T-helper 2 cell (primary cell): ENCODE results near the gene WDR55.
"Not testable (repeated sequence)": the region's sequence is repeated elsewhere in the genome, so short reads cannot be mapped to it uniquely, and the experiment has no call there.

ENCODE experiments used
- DNase-seq, 5 experiments: peaks; one replicate each; pipeline versions ENCODE4 v3.0.0 to v3.0.0-alpha.2; 2012 to 2022
- total RNA-seq, 2 donors: gene quantifications; one replicate each; lab custom pipeline; 2026; lab: John Stamatoyannopoulos, UW

The WDR55 gene
- 81.1 to 90.1 reads per million in 2 donors for total RNA-seq

GRCh38 chr5:140664359-140665119 lies at the start of gene WDR55:
Gene WDR55, plus strand, starts transcription at chr5:140664904. Its CDS starts 9 bp downstream, at chr5:140664913.
- peak; percentile 90 to 97 (median 95) for DNase-seq

- no peak for DNase-seq
Observed at GRCh38 chr5:140622301-140622700, 42.4 kb upstream of the WDR55 start.

GRCh38 chr5:140623061-140623460 lies 41.6 kb upstream of the WDR55 start:
- DNase-seq = not testable (repeated sequence)

- not testable (repeated sequence) for DNase-seq
Observed at GRCh38 chr5:140624886-140625285, 39.8 kb upstream of the WDR55 start.

GRCh38 chr5:140627972-140628371 lies 36.7 kb upstream of the WDR55 start:
- no peak for DNase-seq

- no peak for DNase-seq
Observed at GRCh38 chr5:140628711-140629110, 36.0 kb upstream of the WDR55 start.

GRCh38 chr5:140630292-140631035 lies 34.2 kb upstream of the WDR55 start:
- DNase-seq = no peak

GRCh38 chr5:140631036-140631417 lies 33.7 kb upstream of the WDR55 start:
- no peak for DNase-seq

- peak in 3 of 5 experiments; percentile 9 to 37 (median 13) for DNase-seq
Observed at GRCh38 chr5:140631831-140632365, 32.8 kb upstream of the WDR55 start.

- peak; percentile 23 to 71 (median 37) for DNase-seq
Observed at GRCh38 chr5:140632366-140633020, 32.2 kb upstream of the WDR55 start.

- DNase-seq = no peak
Observed at GRCh38 chr5:140633021-140633471, 31.7 kb upstream of the WDR55 start, which contains the start of gene CD14. Gene CD14, minus strand, starts transcription at chr5:140633175. Its CDS starts 104 bp downstream, at chr5:140633071.

- DNase-seq = no peak
Observed at GRCh38 chr5:140633501-140633900, 31.2 kb upstream of the WDR55 start.

- no peak for DNase-seq
Observed at GRCh38 chr5:140634103-140634502, 30.6 kb upstream of the WDR55 start.

GRCh38 chr5:140635291-140636257 lies 29.1 kb upstream of the WDR55 start:
- DNase-seq = no peak

GRCh38 chr5:140637371-140638100 lies 27.2 kb upstream of the WDR55 start:
- DNase-seq = no peak

GRCh38 chr5:140638898-140639147 lies 25.9 kb upstream of the WDR55 start:
- not testable (repeated sequence) for DNase-seq

- DNase-seq = peak; percentile 90 to 98 (median 97)
Observed at GRCh38 chr5:140639148-140639981, 25.3 kb upstream of the WDR55 start, which contains the start of gene TMCO6. Gene TMCO6, plus strand, starts transcription at chr5:140639451. Its CDS starts 77 bp downstream, at chr5:140639528.

- no peak for DNase-seq
Observed at GRCh38 chr5:140641716-140642115, 23.0 kb upstream of the WDR55 start.

GRCh38 chr5:140642718-140643117 lies 22.0 kb upstream of the WDR55 start:
- DNase-seq = no peak

GRCh38 chr5:140647042-140647419 lies 17.7 kb upstream of the WDR55 start:
- DNase-seq = no peak
